GM12874 (cell line): ENCODE data around the gene OTP.

Experiments used
- TF ChIP-seq, protein P1 (sequence below): IDR thresholded peaks from 2 replicates; pipeline ENCODE4 v1.5.1; 2011; ENCODE audit warnings: low read depth, mild to moderate bottlenecking, control low read depth, low read length, moderate library complexity; ENCODE audit not compliant: insufficient read depth

The OTP gene

DNA sequence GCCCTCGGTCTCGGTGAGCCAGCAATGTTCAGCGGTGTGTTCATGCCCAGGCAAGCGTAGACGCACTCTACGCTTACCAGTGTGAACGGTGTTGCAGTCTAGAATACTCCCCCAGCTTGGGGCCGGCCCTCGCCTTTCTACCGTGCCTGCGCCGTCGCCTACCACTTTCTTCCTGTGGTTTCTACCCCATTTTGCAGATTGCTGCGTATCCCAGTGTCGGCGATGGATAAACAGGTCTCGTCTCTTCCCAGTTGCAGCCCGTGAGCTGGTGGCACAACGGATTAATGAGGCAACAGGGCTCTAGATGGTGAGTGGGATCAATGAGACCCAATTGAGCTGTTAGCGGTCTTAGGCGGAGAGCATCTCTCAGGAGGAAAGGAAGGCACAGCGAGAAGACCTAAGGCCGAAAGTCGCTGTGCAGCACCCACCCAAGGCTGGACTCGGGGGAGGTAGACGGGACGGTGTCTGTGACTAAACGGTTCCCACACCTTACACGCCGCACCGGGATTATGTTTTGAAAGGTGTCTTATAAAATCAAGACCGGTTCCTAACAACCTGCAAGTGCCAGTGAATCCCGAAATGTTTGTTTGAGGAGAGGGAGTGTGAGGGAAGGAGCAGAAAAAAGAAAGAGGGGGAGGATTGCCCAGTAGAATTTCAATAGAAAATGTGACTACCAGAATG is 5.8 kb downstream of the OTP start:
- TF ChIP-seq, protein P1, sequence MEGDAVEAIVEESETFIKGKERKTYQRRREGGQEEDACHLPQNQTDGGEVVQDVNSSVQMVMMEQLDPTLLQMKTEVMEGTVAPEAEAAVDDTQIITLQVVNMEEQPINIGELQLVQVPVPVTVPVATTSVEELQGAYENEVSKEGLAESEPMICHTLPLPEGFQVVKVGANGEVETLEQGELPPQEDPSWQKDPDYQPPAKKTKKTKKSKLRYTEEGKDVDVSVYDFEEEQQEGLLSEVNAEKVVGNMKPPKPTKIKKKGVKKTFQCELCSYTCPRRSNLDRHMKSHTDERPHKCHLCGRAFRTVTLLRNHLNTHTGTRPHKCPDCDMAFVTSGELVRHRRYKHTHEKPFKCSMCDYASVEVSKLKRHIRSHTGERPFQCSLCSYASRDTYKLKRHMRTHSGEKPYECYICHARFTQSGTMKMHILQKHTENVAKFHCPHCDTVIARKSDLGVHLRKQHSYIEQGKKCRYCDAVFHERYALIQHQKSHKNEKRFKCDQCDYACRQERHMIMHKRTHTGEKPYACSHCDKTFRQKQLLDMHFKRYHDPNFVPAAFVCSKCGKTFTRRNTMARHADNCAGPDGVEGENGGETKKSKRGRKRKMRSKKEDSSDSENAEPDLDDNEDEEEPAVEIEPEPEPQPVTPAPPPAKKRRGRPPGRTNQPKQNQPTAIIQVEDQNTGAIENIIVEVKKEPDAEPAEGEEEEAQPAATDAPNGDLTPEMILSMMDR: no peak

GRCh38 chr5:77630114-77630680 is 8.3 kb downstream of the OTP start:
- TF ChIP-seq, protein P1: peak; percentile 56

GRCh38 chr5:77629509-77630113 is 8.9 kb downstream of the OTP start:
- TF ChIP-seq, protein P1: no peak

- TF ChIP-seq, protein P1: peak; percentile 31; the same call in 1 of the 2 replicates
These were observed 9.5 kb downstream of the OTP start for GRCh38 chr5:77628840-77629508.

GRCh38 chr5:77627869-77628674 is 10.4 kb downstream of the OTP start:
- TF ChIP-seq, protein P1: no peak

- TF ChIP-seq, protein P1: no peak
These were observed 15.2 kb downstream of the OTP start for GRCh38 chr5:77623203-77623740.

DNA sequence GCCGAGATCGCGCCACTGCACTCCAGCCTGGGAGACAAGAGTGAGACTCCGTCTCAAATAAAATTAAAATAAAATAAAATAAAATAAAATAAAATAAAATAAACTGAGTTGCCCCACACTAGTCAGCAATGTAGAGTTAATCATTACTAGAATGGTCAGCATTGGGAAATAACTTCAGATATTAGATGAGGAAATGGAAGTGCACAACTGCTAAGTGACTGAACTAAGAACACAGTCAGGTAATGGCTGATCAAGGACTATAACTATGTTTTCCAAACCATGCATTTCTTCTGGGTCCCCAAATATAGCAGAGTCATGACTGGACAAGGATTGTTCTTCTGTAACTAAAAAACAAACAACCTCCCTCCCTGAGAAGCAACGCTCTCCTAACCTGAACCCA is 17.1 kb downstream of the OTP start:
- TF ChIP-seq, protein P1: no peak
